Measurements from ENCODE around the gene SREBF2.
A peak's percentile ranks its signal among the peaks of the same experiment; 100 is the strongest.

The SREBF2 gene

DNA sequence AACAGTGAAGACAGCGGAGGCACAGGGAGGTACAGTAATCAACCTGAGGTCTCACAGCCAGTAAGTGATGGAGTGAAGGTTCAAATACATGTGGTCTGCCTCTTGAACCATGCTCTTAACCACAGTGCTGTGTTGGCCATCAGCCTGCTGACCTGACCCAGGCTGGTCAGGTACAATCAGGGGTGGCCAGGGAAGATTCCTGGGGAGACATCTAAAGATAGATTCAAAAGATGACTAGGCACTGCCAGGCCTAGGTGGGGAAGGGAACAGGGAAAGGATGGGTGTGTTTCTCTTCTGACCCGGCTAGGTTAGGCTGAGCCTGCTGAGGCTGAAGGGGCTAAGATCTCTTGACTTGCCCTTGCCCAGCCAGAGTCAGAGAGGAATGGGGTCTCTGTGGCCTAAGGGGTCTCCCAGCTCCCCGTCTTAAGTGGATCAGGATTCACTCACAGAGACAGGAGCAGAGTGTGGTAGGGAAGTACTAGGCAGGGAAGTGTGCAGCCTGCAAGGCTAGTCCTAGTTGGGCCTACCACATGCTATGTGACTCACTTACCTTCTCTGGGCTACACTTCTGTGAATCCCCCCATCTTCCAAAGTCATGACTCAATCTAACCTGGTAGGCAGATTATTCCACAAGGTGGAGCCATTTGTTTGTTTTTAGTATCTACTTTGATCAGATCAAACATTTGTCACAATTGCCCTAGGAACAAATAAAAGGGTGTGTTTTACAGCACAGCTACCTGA lies 10.4 kb upstream of the SREBF2 start:
- DNase-seq (ENCODE audit: insufficient read length) (no peak), FAIRE-seq (peak; percentile 95)
- TF ChIP-seq TAF1 (IDR thresholded peaks at IDR 0.05; ENCODE audit: borderline replicate concordance, low read depth, low read length) (no peak), POLR2AphosphoS5 (IDR thresholded peaks at IDR 0.05; ENCODE audit: low read depth, low read length) (no peak), POLR2A (IDR thresholded peaks at IDR 0.05; ENCODE audit: low read depth, low read length) (no peak)

DNA sequence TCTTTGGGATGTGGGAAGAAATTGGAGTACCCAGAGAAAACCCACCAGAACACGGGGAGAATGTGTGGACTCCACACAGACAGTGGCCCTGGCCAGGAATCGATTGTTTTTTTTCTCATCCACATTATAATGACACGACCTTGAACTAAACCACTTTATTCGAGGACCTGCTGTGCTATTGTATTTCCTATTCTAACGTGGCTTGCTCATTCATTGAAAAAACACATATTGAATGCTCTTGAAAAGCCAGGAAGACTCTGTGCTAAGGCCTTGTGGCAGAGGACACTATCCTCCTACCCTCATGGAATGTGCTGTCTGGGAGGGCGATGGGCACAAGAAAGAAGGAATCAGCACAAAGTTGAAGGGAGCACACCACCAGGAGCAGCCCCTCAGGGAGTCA lies 9.1 kb upstream of the SREBF2 start:
- DNase-seq (ENCODE audit: insufficient read length), result no peak

DNA sequence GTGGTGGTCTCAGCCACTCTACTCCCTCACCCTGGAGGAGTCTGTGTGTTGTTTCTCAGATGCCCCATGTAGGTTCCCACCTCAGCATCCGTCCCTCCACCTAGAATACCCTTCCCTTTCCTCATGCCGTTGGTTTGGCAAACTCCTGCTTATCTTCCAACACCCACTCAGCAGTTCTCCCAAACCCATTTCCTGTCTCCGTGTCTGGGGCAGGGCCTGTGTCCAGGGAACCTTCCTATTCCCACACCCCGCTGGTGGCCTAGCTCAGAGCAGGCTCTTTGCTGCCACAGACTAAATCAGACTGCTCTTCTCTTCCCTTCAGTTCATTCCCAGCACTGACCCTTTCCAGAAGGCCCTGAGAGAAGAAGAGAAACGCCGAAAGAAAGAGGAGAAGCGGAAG lies 7.5 kb upstream of the SREBF2 start:
- no peak for FAIRE-seq
- DNase-seq (ENCODE audit: insufficient read length), result no peak
- TF ChIP-seq POLR2A (IDR thresholded peaks at IDR 0.05; ENCODE audit: low read depth, low read length) (no peak), TAF1 (IDR thresholded peaks at IDR 0.05; ENCODE audit: borderline replicate concordance, low read depth, low read length) (no peak), POLR2AphosphoS5 (IDR thresholded peaks at IDR 0.05; ENCODE audit: low read depth, low read length) (no peak)

More for the DNA sequence above, 9.1 kb upstream of the SREBF2 start:
- no peak for TF ChIP-seq POLR2AphosphoS5 (IDR thresholded peaks at IDR 0.05; ENCODE audit: low read depth, low read length)
- no peak for TF ChIP-seq POLR2A (IDR thresholded peaks at IDR 0.05; ENCODE audit: low read depth, low read length)
- no peak for TF ChIP-seq TAF1 (IDR thresholded peaks at IDR 0.05; ENCODE audit: borderline replicate concordance, low read depth, low read length)
- FAIRE-seq, result no peak

DNA sequence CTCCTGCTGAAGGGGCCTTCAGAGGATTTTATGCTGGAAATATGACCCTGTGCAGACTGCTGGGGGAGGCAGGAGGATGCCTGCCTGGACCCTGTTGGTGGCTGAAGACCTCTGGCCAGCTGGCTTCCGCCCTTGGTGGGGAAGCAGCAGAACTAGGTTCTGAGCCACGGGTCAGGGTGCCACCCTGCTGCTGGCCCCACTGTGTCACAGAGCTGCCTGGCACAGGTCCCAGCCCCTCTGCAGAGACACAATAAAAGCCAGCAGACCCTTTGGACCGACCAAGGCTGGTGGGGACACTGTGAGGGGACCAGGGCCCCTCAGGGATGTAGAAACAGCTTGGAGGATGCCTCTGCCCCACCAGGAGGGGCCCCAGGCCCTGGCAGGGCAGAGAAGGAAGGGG lies 6.9 kb upstream of the SREBF2 start:
- TF ChIP-seq POLR2AphosphoS5 (IDR thresholded peaks at IDR 0.05; ENCODE audit: low read depth, low read length) (no peak), TAF1 (IDR thresholded peaks at IDR 0.05; ENCODE audit: borderline replicate concordance, low read depth, low read length) (no peak), POLR2A (IDR thresholded peaks at IDR 0.05; ENCODE audit: low read depth, low read length) (no peak)
- DNase-seq (ENCODE audit: insufficient read length) (no peak), FAIRE-seq (no peak)

DNA sequence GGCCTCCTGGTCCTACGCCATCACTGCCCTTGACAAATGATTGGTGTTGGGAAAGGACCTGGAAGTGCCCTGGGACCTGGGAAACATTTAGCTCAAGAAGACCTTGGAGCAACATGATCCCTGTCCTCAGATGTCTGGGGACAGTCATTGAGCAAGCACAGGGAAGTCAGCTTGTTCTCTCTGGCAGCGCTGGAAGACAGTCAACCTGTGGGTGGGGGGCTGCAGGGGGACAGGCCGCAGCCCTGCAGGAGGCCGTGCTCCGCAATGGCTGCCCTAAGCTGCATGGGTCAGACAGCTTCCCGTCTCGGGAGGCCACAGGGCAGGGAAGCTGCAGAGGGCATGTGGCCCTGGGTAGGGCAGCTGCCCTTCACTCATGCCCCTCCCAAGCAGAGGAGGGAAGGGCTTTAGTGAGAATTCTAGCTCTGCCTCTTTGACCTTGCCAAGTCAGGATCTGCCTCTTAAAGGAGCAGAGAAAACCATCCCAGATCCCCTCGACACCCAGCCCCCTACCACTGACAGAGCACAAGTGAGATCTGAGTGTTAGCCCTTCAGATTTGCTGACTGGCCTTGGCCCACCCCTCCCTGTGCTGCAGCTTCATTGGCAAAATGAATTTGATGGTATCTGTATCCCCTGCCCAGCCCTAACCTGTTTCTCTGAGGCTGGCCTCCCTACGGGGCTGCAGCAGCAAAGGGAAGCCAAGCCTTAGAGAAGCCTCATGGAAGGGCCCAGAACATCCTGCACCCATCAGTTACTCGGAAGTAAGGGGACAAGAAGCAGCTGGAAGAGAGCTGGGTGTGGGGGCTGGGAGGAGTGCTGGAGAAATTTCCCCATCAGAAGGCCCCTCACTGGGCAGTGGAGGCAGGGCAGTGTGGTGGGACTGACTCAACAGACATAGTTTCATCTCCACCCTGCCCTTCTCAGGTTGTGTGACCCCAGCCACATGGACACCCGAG lies 6.2 kb upstream of the SREBF2 start:
- no peak for TF ChIP-seq TAF1 (IDR thresholded peaks at IDR 0.05; ENCODE audit: borderline replicate concordance, low read depth, low read length)
- FAIRE-seq, result no peak
- DNase-seq (ENCODE audit: insufficient read length), result no peak

DNA sequence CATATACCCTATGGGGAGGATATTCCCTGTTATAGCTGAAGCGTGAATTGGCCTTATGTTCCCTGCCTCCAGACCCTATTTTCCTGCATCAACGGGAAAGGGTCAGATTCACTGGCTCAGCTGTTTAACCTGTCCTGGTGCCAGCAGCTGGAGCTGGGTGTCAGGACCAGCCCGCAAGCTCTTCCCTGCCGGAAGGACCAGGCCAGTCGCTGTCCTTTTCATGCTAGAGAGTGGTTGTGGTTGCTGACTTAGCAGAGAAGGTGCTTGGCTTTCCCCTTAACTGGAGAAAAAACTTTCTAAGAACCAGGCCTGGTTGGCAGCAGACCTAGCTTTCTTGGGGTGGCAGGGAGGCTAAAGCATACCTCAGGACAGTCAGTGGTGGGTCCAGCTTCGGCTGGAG lies 5.2 kb upstream of the SREBF2 start:
- DNase-seq (ENCODE audit: insufficient read length) (no peak), FAIRE-seq (no peak)
- TF ChIP-seq POLR2A (IDR thresholded peaks at IDR 0.05; ENCODE audit: low read depth, low read length), result no peak
- TF ChIP-seq POLR2AphosphoS5 (IDR thresholded peaks at IDR 0.05; ENCODE audit: low read depth, low read length), result no peak
- no peak for TF ChIP-seq TAF1 (IDR thresholded peaks at IDR 0.05; ENCODE audit: borderline replicate concordance, low read depth, low read length)

DNA sequence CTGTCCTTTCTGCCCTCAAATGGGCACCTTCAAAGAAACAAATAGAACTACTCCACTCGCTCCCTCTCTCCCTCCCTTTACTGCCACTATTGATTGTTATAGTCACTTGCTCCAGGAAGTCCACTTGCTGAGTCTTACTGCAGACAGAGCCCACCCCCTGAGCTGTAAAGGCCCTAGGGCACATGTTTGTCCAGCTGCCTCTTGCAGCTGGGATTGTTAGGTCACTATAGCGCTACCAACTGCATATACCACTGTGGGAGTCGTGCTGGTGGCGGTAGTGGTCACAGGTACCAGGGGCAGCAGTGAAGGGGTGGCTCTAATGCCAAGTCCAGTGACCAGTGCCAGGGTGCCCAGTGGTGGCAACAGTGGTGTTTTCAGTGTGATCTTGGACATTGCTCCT lies 4.4 kb upstream of the SREBF2 start:
- DNase-seq (ENCODE audit: insufficient read length), result no peak
- TF ChIP-seq POLR2AphosphoS5 (IDR thresholded peaks at IDR 0.05; ENCODE audit: low read depth, low read length), result no peak
- no peak for TF ChIP-seq POLR2A (IDR thresholded peaks at IDR 0.05; ENCODE audit: low read depth, low read length)
- TF ChIP-seq TAF1 (IDR thresholded peaks at IDR 0.05; ENCODE audit: borderline replicate concordance, low read depth, low read length), result no peak
- peak; percentile 24 for FAIRE-seq

DNA sequence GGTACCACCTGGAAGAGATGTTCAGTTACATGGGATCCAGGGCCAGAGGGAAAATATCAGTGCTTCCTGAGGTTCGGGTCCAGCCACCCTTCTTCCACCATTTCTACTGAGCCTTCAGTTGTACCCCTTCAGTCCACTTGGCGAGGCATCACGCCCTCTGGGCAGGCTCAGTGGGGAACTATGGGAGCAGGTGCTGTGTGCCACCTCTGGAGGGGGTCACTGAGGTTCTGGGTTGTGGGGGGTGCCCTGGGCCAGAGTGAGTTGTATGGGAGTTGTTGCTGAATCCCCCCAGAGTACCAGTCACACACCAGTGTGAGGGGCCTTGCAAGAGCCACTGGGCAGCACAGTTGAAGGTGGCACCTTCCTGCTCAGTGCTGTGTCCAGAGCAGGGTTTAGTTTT lies 2.7 kb upstream of the SREBF2 start:
- DNase-seq (ENCODE audit: insufficient read length) (no peak), FAIRE-seq (no peak)
- no peak for TF ChIP-seq TAF1 (IDR thresholded peaks at IDR 0.05; ENCODE audit: borderline replicate concordance, low read depth, low read length)
- TF ChIP-seq POLR2AphosphoS5 (IDR thresholded peaks at IDR 0.05; ENCODE audit: low read depth, low read length), result no peak
- TF ChIP-seq POLR2A (IDR thresholded peaks at IDR 0.05; ENCODE audit: low read depth, low read length), result 0 out of 2 replicates have a peak, but pooled peaks have one; percentile 18

DNA sequence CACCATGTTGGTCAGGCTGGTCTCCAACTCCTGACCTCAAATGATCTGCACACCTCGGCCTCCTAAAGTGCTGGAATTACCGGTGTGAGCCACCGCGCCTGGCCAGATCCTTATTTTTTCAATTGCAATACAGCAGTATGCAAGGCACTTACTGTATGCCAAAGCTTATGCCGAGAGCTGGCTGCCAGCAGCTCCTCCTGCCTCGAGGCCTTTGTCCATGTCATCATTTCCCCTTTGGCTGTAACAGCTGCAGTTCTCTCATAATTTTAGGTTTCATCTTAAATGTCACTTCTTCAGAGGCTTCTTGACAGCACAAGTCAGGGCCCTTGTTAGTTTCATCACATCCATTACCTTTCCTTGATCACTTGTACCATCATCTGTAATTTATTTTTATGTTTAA lies 1.5 kb upstream of the SREBF2 start:
- no peak for FAIRE-seq
- TF ChIP-seq POLR2AphosphoS5 (IDR thresholded peaks at IDR 0.05; ENCODE audit: low read depth, low read length) (no peak), TAF1 (IDR thresholded peaks at IDR 0.05; ENCODE audit: borderline replicate concordance, low read depth, low read length) (no peak), POLR2A (IDR thresholded peaks at IDR 0.05; ENCODE audit: low read depth, low read length) (no peak)
- DNase-seq (ENCODE audit: insufficient read length), result no peak

DNA sequence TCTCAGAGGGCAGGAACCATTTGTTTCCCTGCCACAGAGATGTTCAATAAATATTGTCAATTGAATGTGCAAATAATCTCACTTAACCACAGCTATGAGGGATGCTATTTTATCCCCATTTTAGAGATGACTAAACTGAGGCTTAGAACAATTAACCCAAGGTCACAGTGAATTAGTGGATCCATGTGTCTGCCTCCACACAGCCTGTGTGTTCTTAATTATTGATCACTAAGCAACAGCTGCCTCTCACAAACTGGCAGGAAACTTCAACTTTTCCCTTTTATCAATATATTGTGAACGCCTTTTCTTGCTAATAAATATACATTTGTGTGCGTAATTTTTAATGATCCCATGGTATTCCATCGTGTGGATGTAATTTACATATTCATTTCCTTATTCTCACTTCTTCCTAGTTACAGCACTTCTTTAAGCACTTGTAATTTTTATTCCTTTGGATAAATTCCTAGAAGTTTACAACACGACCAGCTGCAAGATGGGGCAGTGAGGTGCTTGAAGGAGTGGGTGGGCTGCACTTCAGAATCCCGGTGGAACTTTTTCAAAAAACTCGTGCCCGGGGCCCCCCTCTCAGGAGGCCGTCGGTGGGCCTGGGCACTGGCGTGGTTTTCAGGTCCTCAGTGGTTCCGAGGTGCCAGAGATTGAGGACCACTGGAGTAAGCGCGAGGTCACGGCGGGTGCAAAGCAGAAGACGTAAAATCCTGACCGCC lies 915 bp upstream of the SREBF2 start:
- peak; percentile 80 for FAIRE-seq
- no peak for DNase-seq (ENCODE audit: insufficient read length)
- TF ChIP-seq POLR2AphosphoS5 (IDR thresholded peaks at IDR 0.05; ENCODE audit: low read depth, low read length) (no peak), TAF1 (IDR thresholded peaks at IDR 0.05; ENCODE audit: borderline replicate concordance, low read depth, low read length) (no peak), POLR2A (IDR thresholded peaks at IDR 0.05; ENCODE audit: low read depth, low read length) (no peak)

DNA sequence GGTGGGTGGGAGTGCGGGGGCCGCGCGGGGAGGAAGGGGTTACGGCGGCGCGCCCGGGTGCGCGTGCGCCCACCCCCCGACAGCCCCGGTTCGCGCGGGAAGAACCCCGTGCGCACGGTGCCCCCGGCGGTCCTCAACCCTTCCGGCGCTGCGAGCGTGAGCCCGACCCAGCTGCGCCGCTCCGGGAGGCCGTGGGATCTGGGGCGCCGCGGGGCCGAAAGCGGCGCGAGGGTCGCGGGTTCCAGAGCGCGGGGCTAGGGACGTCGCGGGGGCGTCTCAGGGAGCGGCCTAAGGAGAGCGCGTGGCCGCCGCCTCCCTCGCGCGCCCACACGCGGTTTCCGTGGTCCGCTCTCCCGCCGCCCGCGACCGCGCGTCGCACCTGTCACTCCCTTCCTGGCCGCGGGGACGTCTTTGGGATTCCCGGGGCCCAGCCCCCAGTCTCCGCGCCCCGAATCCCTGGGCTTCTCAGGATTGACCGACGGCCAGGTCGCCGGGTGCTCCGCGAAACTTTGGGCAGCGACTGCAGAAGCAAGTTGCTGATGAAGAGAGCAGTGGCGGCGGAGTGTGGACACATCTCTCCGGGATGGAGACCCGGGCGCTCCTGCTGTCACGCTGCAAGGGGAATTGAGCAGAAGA lies 582 bp downstream of the SREBF2 start:
- FAIRE-seq (peak; percentile 64), DNase-seq (ENCODE audit: insufficient read length) (peak; percentile 42)
- TF ChIP-seq TAF1 (IDR thresholded peaks at IDR 0.05; ENCODE audit: borderline replicate concordance, low read depth, low read length), result 0 out of 2 replicates have a peak, but pooled peaks have one; percentile 5
- TF ChIP-seq POLR2A (IDR thresholded peaks at IDR 0.05; ENCODE audit: low read depth, low read length), result no peak
- TF ChIP-seq POLR2AphosphoS5 (IDR thresholded peaks at IDR 0.05; ENCODE audit: low read depth, low read length), result no peak

All from GM12892 (cell line).